GM18873 (cell line): Measurements from ENCODE around the gene RYR1.
A peak's percentile ranks its signal among the peaks of the same experiment; 100 is the strongest.
"Not testable (repeated sequence)": the region's sequence is repeated elsewhere in the genome, so short reads cannot be mapped to it uniquely, and the experiment has no call there.

Experiments used
- ATAC-seq: cut with Tn5 transposase; IDR thresholded peaks from one replicate; pipeline ENCODE4 v1.9.1; 2021; ENCODE audit warnings: mild to moderate bottlenecking, moderate library complexity, moderate number of reproducible peaks; ENCODE audit not compliant: unreplicated experiment, low FRiP score

The RYR1 gene

DNA sequence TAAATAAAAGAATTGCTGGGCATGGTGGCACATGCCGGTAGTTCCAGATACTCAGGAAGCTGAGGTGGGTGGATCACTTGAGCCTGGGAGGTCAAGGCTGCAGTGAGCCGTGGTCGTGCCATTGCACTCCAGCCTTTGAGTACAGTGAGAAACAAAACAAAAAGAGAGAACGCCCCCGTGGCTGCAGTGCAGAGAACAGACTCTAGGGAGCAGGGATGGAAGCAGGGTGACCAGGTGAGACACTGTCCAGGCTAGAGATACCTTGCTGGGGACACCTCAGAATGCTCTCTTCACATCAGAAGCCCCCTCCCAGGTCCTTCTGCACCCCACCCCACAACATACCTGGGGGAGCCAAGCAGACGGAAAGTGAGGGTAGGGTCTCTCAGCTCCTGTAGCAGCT, 159.4 kb downstream of the RYR1 start:
- ATAC-seq: no peak

DNA sequence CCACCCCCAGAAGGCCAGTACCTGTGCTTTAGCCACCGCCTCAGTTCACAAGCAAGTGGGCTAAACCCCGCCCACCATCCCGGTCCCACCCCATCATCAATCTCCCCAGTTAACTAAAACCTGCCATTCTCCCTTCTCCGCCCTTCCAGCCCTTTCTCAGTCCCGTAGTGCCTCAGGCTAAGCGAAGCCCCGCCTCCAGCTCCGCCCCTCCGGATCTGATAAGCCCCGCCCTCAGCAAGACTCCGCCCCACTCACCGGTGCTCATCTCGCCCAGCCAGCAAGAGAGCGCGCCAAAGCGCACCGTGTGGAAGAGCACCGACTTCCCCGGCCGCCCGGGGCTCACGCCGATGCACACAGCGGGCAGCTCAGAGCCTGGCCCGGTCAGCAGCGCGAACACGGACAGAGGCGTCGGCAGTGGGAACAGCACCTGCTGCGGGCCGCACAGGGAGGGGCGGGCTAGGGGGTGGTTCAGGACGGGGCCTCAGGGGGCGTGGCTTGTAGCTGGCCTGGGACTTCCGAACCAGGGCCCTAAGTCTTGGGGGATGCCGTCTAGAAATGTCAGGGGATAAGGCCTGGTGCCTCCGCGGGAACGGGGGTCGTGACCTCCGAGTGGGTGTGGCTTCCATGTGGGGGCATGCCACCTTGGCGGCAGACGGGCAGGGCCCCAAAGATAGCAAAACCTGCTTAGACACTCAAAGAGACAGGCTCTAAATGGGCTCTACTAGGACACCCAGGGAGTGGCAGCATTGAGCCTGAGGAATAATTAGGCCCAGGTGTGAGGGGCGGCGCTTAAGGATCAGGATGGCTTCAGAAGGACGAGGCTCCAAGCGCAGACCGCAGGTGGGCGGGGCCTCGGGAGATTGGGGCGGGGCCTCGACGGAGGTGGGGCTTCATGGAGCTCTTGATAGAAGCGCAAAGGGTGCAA, 162.8 kb downstream of the RYR1 start:
- no peak for ATAC-seq

DNA sequence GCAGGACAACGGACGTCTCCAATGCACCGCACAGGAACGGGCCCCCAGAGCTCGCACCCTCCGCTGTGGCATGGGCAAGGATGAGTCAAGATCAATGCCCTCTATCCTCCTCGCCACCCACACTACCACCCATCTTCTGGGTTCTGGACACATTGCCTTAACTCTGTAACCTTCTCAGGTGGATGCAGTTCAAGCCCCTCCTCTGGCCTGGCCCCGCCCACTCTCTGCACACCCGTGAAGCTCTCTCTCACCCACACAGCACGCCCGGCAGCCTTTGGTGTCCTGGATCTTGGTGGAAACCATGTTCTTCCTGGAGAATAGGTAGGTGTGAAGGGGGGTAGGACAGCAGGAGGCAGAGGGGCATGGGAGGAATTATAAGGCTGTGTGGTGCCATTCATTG, 163.6 kb downstream of the RYR1 start:
- no peak for ATAC-seq

DNA sequence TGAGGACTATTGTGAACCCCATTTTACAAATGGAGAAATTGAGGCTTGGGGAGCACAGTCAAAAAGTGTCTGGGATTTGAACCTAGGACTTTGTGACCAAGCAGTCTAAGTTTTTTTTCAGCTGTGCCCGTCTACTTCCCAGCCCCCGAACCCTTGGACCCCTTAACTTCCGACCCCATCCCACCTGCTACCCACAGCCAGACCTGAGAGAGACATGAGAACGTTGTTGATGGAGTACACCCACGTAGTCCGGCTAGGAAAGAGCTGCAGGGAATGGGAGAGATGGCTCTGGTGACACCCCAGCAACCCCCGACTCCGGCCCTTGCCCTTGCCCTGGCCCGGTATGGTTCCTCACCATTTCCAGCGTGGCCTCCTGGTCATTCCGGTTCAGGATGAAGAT, 166.2 kb downstream of the RYR1 start:
- no peak for ATAC-seq

DNA sequence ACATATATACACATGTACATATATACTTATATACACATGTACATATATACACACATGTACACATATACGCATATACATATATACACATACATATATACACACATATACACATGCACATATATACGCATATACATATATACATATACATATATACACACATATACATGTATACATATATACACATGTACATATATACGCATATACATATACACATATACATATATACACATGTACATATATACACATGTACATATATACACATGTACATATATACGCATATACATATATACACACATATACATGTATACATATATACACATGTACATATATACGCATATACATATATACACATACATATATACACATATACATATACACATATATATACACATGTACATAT, 169.4 kb downstream of the RYR1 start:
- not testable (repeated sequence) for ATAC-seq

DNA sequence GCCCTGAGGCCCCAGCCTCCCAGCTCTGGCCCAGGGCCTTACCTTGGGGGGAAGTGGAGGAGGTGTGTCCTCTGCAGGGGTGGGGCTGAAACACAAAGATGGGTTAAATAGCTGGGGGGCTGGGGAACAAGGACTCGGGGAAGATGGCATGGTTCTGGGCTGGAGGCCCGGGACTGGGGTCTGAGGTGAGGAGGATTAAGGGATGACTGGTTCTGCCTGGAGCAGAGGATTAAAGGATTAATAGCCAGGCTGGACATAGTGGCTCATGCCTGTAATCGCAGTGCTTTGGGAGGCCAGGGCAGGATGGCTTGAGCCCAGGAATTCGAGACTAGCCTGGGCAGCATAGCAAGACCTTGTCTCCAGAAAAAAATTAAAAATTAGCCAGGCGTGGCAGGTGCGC, 172.6 kb downstream of the RYR1 start:
- no peak for ATAC-seq

DNA sequence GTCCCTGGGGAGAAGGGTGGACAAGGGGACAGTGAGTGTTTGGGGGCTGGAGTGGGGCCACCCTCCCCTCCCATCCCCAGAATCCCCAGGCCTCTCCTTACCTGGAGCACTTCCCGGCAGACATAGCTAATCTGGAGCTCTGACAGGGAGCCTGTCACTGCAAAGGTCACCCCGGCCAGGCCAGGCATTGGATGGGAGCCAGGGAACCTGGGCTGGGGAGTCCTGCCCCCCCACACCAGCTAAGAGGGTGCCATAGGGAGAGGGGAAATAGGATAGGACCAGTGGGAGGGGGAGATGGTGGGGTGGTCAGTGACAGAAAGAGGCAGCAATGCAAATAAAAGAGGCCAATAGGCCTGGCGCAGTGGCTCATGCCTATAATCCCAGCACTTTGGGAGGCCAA, 180.8 kb downstream of the RYR1 start:
- no peak for ATAC-seq

DNA sequence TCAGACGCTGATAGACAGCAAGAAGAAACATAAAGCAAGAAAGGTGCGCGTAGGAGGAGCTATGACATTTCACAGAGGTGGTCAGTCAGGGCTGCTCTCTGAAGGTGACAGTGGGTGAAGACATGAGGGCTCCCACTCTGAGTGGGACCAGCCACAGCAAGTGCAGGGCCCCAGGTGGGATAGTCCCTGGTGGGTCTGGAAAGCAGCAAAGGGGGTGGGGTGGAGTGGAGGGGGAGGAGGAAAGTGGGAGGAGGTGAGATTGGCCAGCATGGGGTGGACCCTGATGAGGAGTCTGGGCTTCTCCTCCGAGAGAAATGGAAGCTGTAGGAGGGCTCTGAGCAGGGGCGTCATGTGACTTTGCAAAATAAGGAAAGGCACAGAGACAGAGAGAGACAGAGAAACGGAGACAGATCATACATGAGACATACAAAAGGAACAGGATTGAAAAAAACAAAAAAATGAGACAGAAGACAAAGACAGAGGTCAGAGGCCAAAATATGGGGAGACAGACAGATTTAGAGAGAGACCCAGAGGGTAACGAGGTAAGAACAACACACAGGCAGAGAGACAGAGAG, 181.6 kb downstream of the RYR1 start:
- ATAC-seq: no peak

DNA sequence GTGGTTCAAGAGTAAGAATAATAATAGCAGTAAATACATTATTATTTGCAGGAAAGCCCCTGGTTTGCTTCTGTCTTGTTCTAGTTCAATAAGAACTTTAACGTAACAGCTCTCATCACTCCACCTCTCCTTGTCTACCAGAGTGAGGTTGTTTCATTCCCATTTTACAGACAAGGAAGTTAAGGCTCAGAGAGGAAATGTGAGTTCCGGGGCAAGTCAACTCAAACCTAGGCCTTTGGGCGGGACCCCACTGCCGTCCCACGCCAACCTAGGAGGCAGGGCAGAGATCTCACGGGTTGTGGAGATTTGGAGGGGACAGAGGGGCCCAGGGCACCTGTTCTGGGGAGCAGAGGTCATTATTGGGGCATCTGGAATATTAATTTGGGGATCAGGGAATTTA, 182.8 kb downstream of the RYR1 start:
- no peak for ATAC-seq

DNA sequence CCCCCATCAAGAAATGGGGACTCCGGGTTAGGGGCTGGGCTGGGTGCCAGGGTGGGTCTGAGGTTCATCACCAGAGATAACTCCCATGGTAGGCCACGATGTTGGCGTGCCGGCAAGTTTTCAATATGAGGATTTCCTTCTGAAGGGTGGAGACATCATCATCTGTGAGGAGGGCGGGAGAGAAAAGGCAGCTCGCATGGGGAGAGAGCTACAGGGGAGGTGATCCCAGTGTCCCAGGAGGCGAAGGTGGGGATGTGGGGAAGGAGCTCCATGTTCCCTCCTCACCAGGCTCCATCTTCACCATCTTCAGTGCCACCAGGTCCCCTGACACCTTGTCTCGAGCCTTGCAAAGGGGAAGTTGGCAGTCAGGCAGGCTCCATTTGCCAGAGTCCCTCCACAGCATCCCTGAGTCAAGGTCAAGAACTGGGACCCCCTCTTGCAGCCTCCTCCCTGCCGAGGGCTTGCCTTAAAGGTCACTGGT, 183.8 kb downstream of the RYR1 start:
- ATAC-seq: no peak

DNA sequence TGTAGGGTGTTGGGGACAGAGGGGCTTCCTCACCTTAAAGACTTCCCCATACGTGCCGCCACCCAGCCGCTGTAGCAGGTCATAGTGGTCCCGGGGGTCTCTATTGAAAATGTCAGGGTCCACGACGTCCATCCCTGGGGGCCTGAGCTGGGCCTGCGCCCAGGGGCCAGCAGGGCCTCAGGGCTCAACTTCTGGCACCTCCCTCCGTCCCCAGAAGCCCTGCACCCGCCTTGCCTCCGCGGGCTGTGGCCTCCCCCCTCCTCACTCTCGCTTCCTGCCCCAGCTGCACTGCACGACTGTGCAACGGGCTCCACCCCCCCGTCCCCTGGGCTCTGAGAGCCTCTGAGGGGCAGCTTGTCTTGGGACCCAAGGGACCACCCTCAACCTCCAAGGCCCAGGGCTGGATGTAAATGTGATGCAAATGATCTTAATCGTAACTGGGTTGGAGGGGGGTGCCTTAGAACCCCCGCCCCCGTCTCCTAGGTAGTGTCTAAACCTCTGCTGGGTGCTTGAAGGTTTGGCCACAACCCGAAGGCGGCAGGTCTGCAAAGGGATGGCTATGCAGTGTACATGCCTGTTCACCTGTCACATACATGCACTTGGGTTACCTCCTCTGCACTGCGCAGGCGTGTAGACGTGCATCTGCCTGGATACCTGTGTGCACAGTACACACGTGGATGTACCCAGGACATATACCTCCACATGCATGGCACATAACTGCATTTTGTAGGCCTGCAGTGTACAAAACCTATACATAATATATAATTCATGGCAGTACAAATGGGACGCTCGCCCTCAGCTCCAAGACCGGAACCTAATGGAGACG, 184.5 kb downstream of the RYR1 start, which contains the start of gene MAP4K1:
TSS of gene MAP4K1 (minus strand) at position 190 of the 826 bp plus-strand sequence. CDS start at position 132, 58 bp downstream.
- peak; percentile 39 for ATAC-seq

DNA sequence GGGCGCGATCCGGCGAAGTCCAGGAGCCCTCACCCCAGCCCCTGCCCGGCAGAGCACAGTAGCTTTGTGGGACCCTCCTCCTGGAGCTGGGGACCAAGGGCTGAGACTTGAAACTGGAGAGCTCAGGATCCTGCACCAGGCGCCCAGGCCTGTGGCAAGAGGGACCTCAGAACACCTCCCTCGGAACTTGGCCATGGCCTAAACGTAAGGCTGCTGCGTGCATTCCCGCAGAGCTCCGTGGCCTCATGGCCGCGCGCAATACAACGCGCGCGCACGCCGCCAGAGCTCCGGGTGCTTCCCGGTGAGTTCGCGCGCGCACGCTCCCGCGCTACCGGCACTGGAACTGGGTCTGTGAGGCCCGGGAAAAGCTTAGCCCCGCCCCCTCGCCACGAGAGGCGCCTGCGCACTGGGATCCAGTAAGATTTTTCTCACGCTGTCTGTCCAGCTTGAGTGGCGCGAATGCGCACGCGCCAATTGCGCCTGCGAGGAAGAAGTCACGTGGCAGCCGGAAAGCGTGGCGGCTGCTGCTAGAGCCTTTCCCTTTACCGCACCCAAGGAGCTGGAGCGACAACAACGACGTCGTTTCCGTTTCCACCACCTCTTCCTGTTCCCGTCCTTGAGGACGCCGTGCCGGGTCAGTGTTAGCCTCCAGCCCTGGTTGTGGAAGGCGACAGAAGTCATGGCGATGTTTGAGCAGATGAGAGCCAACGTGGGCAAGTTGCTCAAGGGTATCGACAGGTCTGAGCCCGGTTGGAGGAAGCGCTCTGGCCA, 185.3 kb downstream of the RYR1 start, which contains the start of gene EIF3K:
TSS of gene EIF3K (plus strand) at position 599 of the 771 bp plus-strand sequence. CDS start at position 680, 81 bp downstream.
- ATAC-seq: peak; percentile 56

DNA sequence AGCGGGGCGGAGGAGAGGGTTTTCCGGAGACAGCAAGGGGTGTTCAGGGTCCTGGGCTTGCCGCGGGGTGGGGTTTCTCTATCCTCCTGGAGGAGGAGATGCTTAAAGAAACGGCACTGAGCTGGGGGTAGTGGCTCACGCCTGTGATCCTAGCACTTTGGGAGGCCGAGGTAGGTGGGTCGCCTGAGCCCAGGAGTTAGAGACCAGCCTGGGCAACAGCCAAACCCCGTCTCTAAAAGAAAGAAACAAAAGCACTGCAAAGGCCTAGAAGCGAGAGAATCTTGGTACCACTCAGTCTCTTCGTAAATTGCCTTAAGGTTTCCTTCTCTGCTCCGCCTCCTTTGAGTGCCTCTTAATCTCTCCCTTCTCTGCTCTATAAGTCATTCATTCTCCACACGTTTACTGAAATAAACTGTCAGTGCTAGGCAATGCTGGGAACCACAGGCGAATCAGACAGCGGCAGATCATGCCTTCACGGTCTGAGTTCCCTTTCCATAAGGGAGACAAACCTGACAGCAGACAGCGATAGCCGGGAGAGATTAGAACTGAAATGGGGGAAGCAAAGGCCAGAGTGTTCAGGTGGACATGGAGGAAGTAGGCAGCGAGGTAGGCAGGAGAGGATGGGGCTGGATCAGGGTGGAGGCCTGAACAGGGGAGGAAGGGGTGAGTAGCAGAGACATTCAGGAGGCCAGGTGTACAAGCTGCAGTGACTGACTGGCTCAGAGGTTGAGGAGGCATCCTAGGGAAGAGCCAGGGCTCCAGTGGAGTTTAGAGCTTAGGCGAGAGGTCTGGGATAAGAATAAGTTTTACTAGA, 186.1 kb downstream of the RYR1 start:
- ATAC-seq: no peak

DNA sequence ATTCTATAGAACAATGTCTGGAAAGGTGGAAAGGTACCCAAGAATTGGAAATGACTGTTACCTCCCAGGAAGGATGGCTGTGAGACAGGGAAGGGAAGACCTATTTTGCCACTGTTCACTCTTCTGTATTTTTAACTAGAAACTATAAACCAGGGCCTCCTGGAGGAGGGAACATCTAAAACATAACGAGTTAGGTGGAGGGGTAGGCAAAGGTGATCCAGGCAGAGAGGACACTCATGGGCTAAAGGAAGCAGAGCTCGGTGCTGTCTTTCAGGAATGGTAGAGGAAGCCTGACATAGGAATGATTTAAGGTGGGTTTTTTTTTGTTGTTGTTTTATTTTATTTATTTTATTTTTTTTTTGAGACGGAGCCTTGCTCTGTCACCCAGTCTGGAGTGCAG, 191.3 kb downstream of the RYR1 start:
- no peak for ATAC-seq

DNA sequence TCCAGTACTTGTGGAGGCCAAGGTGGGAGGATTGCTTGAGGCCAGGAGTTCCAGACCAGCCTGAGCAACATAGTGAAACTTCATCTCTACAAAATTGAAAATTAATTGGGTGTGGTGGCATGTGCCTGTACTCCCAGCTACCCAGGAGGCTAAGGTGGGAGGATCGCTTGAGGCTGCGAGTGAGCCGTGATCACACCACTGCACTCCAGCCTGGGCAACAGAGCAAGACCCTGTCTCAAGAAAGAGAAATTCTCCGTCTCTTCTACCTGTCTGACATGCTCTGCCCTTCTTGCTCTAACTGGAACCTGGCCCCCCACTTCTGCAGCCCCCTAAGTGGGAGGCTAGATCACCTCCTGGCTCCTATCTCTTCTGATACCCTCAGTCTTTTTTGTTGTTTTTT, 192.9 kb downstream of the RYR1 start:
- ATAC-seq: no peak

DNA sequence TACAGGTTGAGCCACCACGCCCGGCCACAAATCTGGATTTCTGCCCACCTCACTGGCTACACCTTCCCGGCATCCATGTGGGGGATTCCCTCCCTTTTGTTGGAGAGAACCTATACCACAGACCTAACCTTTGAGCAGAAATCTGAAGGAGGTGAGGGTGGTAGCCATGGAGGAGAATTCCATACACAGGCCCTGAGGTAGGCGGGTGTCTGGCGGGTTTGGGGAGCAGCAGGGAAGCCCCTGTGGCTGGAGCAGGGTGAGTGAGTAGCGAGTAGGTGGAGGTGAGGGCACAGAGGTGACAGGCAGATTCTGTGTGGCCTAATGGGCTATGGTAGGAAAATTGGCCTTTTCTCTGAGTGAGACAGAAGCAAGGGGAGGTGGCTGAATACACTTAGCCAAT, 196.1 kb downstream of the RYR1 start:
- ATAC-seq: no peak

DNA sequence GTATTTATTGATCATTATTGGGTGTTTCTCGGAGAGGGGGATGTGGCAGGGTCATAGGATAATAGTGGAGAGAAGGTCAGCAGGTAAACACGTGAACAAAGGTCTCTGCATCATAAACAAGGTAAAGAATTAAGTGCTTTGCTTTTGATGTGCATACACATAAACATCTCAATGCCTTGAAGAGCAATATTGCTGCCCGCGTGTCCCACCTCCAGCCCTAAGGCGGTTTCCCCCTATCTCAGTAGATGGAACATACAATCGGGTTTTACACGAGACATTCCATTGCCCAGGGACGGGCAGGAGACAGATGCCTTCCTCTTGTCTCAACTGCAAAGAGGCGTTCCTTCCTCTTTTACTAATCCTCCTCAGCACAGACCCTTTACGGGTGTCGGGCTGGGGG, 197.8 kb downstream of the RYR1 start:
- ATAC-seq: not testable (repeated sequence)

DNA sequence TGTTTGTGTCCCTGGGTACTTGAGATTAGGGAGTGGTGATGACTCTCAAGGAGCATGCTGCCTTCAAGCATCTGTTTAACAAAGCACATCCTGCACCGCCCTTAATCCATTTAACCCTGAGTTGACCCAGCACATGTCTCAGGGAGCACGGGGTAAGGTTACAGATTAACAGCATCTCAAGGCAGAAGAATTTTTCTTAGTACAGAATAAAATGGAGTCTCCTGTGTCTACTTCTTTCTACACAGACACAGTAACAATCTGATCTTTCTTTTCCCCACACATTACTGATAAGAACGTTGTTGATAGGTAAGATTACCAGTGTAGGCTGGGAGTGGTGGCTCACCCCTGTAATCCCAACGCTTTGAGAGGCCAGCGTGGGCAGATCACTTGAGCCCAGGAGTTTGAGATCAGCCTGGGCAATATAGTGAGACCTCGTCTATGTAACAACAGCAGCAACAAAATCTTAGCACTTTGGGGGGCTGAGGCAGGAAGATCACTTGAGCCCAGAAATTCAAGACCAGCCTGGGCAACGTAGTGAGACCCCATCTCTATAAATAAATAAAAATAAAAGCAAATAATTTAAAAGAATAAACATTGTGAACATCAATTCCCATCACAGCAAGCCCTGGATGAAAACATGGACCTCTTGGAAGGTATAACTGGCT, 198.5 kb downstream of the RYR1 start:
- ATAC-seq: not testable (repeated sequence)
